ENCODE results near the gene GCNA.

GCNA gene

GRCh38 chrX:71615954-71616353, 37.7 kb downstream of the GCNA start:
- DNase-seq (ENCODE audit: low read depth): no peak

DNA sequence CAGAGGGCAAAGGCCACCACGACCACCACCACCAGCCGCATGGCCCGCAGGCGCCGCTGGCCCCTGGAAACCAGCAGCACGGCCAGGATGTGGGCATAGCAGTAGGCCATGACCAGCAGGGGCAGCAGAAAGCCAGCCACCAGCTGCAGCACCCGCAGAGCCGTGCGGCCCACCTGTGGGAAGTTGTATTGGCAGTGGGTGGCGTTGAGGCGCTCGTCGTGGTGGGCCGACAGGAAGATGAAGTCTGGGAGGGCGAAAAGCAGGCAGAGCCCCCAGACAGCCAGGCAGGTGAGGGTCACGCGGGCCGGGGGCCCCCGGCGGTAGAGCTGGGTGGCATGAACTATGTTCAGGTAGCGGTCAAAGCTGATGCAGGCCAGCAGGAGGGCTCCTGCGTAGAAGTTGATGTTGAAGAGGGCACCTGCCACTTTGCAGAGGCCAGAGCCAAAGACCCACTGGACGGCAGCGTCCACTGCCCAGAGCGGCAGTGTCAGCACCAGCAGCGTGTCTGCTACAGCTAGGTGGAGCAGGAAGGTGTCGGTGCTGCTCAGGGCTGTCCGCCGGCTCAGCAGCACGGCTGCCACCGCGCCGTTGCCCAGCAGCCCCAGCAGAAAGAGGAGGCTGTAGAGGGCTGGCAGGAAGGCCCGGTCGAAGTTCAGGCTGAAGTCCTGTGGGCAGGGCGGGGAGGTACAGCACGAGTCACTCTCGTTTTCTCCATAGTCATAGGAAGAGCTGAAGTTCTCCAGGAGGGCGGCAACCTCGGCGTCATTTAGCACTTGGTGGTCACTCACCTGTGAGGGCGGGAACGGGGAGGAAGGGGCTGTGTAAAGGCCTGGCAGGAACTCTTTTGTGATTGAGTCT, 38.7 kb downstream of the GCNA start:
- no peak for DNase-seq (ENCODE audit: low read depth)

GRCh38 chrX:71617742-71618141, 39.5 kb downstream of the GCNA start:
- DNase-seq (ENCODE audit: low read depth): no peak

- peak; percentile 57 for DNase-seq (ENCODE audit: low read depth)
These were observed 40.1 kb downstream of the GCNA start, which contains the start of gene CXCR3 for GRCh38 chrX:71618303-71618721. CXCR3 (minus strand) TSS chrX:71618511; CDS start chrX:71618449, 62 bp downstream.

GRCh38 chrX:71618787-71619186, 40.5 kb downstream of the GCNA start:
- no peak for DNase-seq (ENCODE audit: low read depth)

GRCh38 chrX:71619193-71619592, 41.0 kb downstream of the GCNA start:
- DNase-seq (ENCODE audit: low read depth): peak; percentile 71

- DNase-seq (ENCODE audit: low read depth): no peak
These were observed 41.7 kb downstream of the GCNA start for GRCh38 chrX:71619986-71620385.

- no peak for DNase-seq (ENCODE audit: low read depth)
These were observed 43.4 kb downstream of the GCNA start for GRCh38 chrX:71621603-71622002.

- no peak for DNase-seq (ENCODE audit: low read depth)
These were observed 43.9 kb downstream of the GCNA start for GRCh38 chrX:71622032-71622575.

DNA sequence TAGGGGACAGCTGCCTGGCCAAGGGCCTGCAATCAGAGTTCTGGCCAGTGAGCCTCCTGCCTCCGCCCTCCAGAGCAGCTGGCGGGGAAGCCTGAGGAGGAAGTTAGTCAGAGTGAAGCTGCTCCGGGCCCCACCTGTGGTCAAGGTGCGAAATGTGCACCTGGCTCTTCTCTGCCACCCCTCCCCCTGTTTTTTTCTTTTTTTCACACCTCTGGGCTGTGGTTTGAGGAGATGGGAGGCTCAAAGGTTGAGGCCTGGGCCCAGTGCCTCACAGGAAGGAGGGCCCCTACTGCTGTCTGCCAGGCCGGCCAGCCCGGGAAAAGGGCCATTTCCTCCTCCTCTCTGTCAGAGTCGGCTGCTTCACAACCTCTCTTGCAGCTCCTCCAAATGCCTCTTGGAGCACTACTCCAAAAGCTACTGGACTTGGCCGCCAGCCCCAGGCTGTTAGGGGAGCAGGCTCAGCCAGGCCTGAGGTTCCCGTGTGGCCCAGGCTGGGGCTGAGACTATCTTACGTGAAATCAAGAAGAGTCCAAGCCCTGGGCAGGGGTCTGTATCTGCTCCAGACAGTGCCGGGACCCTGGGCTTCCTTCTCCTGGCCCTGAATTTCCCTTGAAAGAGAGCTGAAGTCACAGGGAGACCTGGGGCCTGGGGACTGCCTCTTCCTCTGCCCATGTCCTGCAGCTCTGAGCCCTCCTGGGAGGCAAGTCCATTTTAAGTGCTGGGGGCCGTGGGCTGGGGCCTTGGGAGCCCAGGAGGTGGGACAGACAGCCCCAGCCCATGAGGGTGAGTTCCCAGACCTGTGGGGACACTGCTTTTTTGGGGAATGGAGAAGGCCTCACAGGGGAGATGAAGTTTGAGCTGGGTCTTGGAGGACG, 44.6 kb downstream of the GCNA start:
- DNase-seq (ENCODE audit: low read depth): peak; percentile 29

DNA sequence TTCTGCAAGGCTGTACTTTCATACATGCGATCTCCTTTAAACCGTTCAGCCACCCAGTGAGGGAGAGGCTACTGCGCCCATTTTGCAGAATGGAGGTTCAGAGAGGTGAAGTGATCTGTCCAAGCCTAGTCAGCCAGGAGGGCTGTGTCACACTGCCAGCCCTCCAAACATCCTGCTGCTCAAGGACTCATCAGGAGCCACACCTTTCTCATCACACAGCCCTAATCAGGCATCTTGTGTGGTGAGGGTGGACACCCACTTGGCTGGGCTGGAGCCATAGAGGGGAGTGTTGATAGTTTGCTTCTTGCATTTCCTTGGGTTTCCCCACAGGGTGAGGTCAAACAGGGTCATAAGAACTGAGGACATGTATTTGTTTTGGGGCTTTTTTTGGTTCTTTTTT, 45.5 kb downstream of the GCNA start:
- no peak for DNase-seq (ENCODE audit: low read depth)

GRCh38 chrX:71625471-71625870, 47.2 kb downstream of the GCNA start:
- no peak for DNase-seq (ENCODE audit: low read depth)

GRCh38 chrX:71626576-71626975, 48.3 kb downstream of the GCNA start:
- no peak for DNase-seq (ENCODE audit: low read depth)

DNA sequence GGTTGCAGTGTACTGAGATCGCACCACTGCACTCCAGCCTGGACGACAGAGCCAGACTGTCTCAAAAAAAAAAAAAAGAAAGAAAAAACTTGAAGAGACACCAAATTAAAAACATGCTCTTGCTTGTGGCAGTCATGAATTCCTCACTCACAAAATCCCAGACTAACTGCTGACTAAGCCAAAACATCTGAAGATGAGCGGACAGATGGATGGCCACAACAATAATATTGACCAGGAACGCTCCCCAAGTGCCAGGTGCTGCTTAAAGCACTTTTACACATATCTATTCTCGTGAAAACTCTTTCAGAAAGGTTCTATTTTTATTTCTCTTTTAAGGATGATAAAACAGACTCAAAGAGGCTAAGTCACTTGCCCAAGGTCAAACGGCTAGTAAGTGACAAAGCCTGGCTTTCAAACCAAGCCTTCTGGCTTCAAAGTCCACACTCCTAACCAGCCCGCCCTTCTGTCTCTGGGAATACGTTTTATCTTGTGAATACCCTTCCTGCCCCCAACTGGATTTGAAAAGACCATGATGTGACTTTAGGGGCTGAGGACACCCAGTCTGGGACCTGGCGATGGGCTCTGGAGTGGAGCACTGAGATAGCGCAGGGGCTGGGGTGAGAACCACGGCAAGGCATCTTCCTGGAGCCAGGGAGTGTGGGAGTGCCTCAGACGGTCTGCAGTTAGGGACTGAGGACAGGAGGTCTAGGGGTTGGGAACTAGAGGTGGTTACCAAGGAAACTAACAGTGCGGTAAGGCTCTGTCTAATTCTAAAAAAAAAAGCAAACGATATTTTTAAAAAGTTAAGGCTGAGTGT, 49.6 kb downstream of the GCNA start:
- DNase-seq (ENCODE audit: low read depth): no peak

- DNase-seq (ENCODE audit: low read depth): no peak
These were observed 51.2 kb downstream of the GCNA start for GRCh38 chrX:71629467-71629866.

- DNase-seq (ENCODE audit: low read depth): no peak
These were observed 54.9 kb downstream of the GCNA start for GRCh38 chrX:71632923-71633657.

GRCh38 chrX:71634366-71634765, 56.1 kb downstream of the GCNA start:
- no peak for DNase-seq (ENCODE audit: low read depth)

DNA sequence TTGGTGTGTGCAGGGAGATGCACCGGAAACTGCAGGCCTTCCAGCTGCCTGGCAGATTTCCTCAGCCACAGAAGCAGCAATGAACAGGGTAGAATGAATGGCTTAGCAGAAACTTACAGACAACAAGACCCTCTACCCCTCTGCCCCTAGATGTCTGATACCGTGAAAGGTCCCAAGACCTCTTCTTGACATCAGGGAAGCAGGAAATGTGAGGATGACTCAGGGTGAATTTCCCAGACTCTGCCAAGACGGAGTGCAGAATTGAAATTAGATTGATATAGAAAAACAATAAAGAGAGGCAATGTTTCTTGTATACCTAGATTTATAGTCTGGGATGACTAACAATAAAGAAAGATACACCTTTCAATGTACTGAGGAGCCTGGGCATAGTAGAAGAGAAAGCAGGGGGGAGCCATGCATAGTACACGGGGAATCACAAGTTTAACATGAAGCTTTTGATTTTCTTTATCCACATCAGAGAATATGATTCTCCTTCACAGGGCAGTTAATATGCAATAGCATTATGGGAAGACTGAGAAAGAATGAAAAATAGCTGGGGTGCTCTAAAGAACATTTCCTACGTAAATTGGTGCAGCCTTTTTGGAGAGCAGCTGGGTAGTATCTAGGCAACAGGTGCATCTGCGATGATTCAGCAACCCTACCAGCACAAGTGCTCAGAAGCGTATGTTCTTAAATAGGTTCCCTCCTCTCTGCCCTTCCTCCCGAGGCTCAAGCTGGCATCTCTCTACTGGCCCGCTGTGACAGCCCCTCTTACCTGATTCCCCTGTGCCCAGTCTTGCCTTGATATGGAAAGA, 58.4 kb downstream of the GCNA start:
- DNase-seq (ENCODE audit: low read depth): no peak

DNA sequence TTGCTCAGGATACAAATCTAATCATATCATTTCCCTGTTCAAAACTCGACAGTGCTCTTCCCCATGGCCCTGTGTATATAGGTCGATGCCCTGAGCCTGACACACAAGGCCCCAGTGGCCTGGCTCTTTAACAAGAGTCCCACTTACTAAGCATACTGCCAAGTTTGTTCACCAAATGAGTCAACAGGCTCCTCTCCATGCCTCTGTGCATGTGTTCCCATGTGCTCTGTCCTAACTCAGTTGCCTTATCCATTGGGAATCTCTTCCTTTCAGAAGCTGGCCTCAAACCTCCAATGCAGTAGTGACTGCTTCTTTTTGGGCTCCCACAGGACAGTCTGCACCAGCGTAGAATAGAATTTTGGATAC, 59.0 kb downstream of the GCNA start:
- DNase-seq (ENCODE audit: low read depth): no peak

GRCh38 chrX:71637848-71638247, 59.6 kb downstream of the GCNA start:
- DNase-seq (ENCODE audit: low read depth): no peak
